SK-N-SH (cell line): ENCODE measurements around the gene GBX1. TPM values are rescaled to one million over a fixed set of nuclear protein-coding genes. Genes with fewer than 3 reads are reported as not detected.

Experiments
- CTCF ChIA-PET: fragments of 300-600, 350-600 bp; formaldehyde crosslinking; extraction: SDS; loops from one replicate; lab custom pipeline; 2021; lab: Yijun Ruan, JAX
- POLR2A ChIA-PET: fragments of 350-600 bp; sonication (Branson Sonifier 250); formaldehyde crosslinking; extraction: SDS; loops from one replicate; lab custom pipeline; 2020; ENCODE audit warnings: antibody characterized with exemption, inconsistent platforms; lab: Yijun Ruan, JAX
- DNase-seq: peaks from one replicate; pipeline ENCODE4 v3.0.0; 2012
- H2AFZ ChIP-seq: fragments of 200-600 bp; sonication (generic); 2 replicates; pipeline ENCODE4 v1.8.1; 2016; ENCODE audit warnings: antibody characterized with exemption, mild to moderate bottlenecking, low read depth
- H3F3A ChIP-seq: fragments of 200-600 bp; sonication (generic); replicated peaks from 2 replicates; pipeline ENCODE3; 2016; ENCODE audit warnings: antibody characterized with exemption, mild to moderate bottlenecking; ENCODE audit not compliant: insufficient read depth
- H3K27ac ChIP-seq, 2 experiments: fragments of 200-500 bp in 1 of 2; fragments of 200-600 bp in 1 of 2; sonication (Bioruptor generic) in 1 of 2; sonication (generic), shearing (Covaris generic) in 1 of 2; 2 replicates each; pipeline versions ENCODE4 v1.5.1 to v1.6.1; 2014 to 2016; ENCODE audit warnings: low read depth in 2 of 2, inconsistent platforms in 1 of 2, low read length in 1 of 2, mild to moderate bottlenecking in 1 of 2, mixed read lengths in 1 of 2
- H3K27me3 ChIP-seq: fragments of 200-600 bp; sonication (generic), shearing (Covaris generic); 2 replicates; pipeline ENCODE4 v1.6.1; 2016; ENCODE audit warnings: mixed run types; ENCODE audit not compliant: insufficient read depth
- H3K36me3 ChIP-seq, 2 experiments: fragments of 200-500 bp in 1 of 2; fragments of 200-600 bp in 1 of 2; sonication (Bioruptor generic) in 1 of 2; sonication (generic) in 1 of 2; replicated peaks in 1 of 2; 2 replicates each; pipeline versions ENCODE3 to v1.5.1; 2014 to 2016; ENCODE audit warnings: low read length in 1 of 2, mild to moderate bottlenecking in 1 of 2; ENCODE audit not compliant: insufficient read depth in 2 of 2, control insufficient read depth in 1 of 2
- H3K4me1 ChIP-seq, 2 experiments: fragments of 200-500 bp in 1 of 2; fragments of 200-600 bp in 1 of 2; sonication (Bioruptor generic) in 1 of 2; sonication (generic), shearing (Covaris generic) in 1 of 2; 2 replicates each; pipeline versions ENCODE4 v1.5.1 to v1.6.1; 2014 to 2016; ENCODE audit warnings: low read depth in 1 of 2, low read length in 1 of 2, mixed run types in 1 of 2; ENCODE audit not compliant: insufficient read depth in 2 of 2, control insufficient read depth in 1 of 2
- H3K4me2 ChIP-seq: fragments of 200-600 bp; sonication (generic), shearing (Covaris generic); 2 replicates; pipeline ENCODE4 v1.6.1; 2017; ENCODE audit warnings: mixed run types
- H3K4me3 ChIP-seq, 2 experiments: fragments of 200-500 bp in 1 of 2; fragments of 200-600 bp in 1 of 2; sonication (Bioruptor generic) in 1 of 2; sonication (generic), shearing (Covaris generic) in 1 of 2; 2 replicates each; pipeline versions ENCODE4 v1.5.1 to v1.8.1; 2014 to 2016; ENCODE audit warnings: low read depth in 2 of 2, inconsistent platforms in 1 of 2, low read length in 1 of 2, mild to moderate bottlenecking in 1 of 2, mixed read lengths in 1 of 2, moderate library complexity in 1 of 2
- H3K79me2 ChIP-seq: fragments of 200-600 bp; sonication (generic); 2 replicates; pipeline ENCODE4 v1.8.1; 2017; ENCODE audit warnings: mild to moderate bottlenecking; ENCODE audit not compliant: insufficient read depth
- H3K9ac ChIP-seq: fragments of 200-600 bp; sonication (generic); 2 replicates; pipeline ENCODE4 v1.6.1; 2017; ENCODE audit warnings: mixed run types
- H3K9me2 ChIP-seq: fragments of 200-600 bp; sonication (generic); 2 replicates; pipeline ENCODE4 v1.6.1; 2017; ENCODE audit warnings: mixed run types
- H3K9me3 ChIP-seq: fragments of 200-600 bp; sonication (generic); 2 replicates; pipeline ENCODE4 v1.6.1; 2017; ENCODE audit warnings: mixed run types, mild to moderate bottlenecking, moderate library complexity
- H4K20me1 ChIP-seq: fragments of 200-600 bp; sonication (generic); 2 replicates; pipeline ENCODE4 v1.6.1; 2017; ENCODE audit warnings: mild to moderate bottlenecking, mixed run types; ENCODE audit not compliant: insufficient read depth
- CTCF ChIP-seq: fragments of 200-600 bp; sonication (generic); IDR thresholded peaks from 2 replicates; pipeline ENCODE4 v1.6.1; 2017; ENCODE audit warnings: antibody characterized with exemption, mild to moderate bottlenecking, moderate library complexity
- EZH2phosphoT487 ChIP-seq: fragments of 200-600 bp; sonication (generic); IDR thresholded peaks from 2 replicates; pipeline ENCODE4 v1.6.1; 2017; ENCODE audit warnings: low read depth, mixed run types, mild to moderate bottlenecking, antibody characterized with exemption, moderate library complexity, borderline replicate concordance
- GATA2 ChIP-seq: sonication (generic); formaldehyde crosslinking; IDR thresholded peaks from 2 replicates; pipeline ENCODE4 v1.5.0; 2020; ENCODE audit warnings: mild to moderate bottlenecking, missing genetic modification reagents
- JUND ChIP-seq: IDR thresholded peaks from 2 replicates; pipeline ENCODE4 v1.4.0; 2012
- MAX ChIP-seq: IDR thresholded peaks from 2 replicates; pipeline ENCODE4 v1.4.0; 2012; ENCODE audit warnings: low read depth
- MEF2A ChIP-seq: IDR thresholded peaks from 2 replicates; pipeline ENCODE4 v1.4.0; 2012; ENCODE audit warnings: low read depth, borderline replicate concordance
- MXI1 ChIP-seq: IDR thresholded peaks from 2 replicates; pipeline ENCODE4 v1.6.1; 2012; ENCODE audit warnings: mild to moderate bottlenecking, low read depth, low read length, improper control_type of control experiment
- PBX3 ChIP-seq: IDR thresholded peaks from 2 replicates; pipeline ENCODE4; 2012
- POLR2AphosphoS5 ChIP-seq: IDR thresholded peaks from 2 replicates; pipeline ENCODE4 v1.6.1; 2012; ENCODE audit warnings: low read depth, low read length
- RAD21 ChIP-seq: IDR thresholded peaks from 2 replicates; pipeline ENCODE4 v1.6.1; 2012; ENCODE audit warnings: mild to moderate bottlenecking, low read length
- RCOR1 ChIP-seq: fragments of 150-350 bp; IDR thresholded peaks from 2 replicates; pipeline ENCODE4 v1.6.1; 2017; ENCODE audit warnings: antibody characterized with exemption, low read length
- REST ChIP-seq: IDR thresholded peaks from 2 replicates; pipeline ENCODE4 v1.6.1; 2012; ENCODE audit warnings: mild to moderate bottlenecking, low read depth, low read length, moderate library complexity
- RXRA ChIP-seq: IDR thresholded peaks from 2 replicates; pipeline ENCODE4 v1.4.0; 2012; ENCODE audit warnings: low read depth, mild to moderate bottlenecking, borderline replicate concordance
- TAF1 ChIP-seq: IDR thresholded peaks from 2 replicates; pipeline ENCODE4 v1.6.1; 2012; ENCODE audit warnings: low read depth, mild to moderate bottlenecking, low read length, moderate library complexity, borderline replicate concordance
- USF1 ChIP-seq: IDR thresholded peaks from 2 replicates; pipeline ENCODE4 v1.4.0; 2012; ENCODE audit warnings: low read depth, borderline replicate concordance
- ZBTB33 ChIP-seq: IDR thresholded peaks from 2 replicates; pipeline ENCODE4 v1.4.0; 2012; ENCODE audit warnings: low read depth, borderline replicate concordance
- WGBS: methylation state at CpG from one replicate; pipeline ENCODE4 v1.1.6; 2017; ENCODE audit warnings: low lambda C conversion rate; 5-methylcytosine and 5-hydroxymethylcytosine counted together
- polyA plus RNA-seq, 3 experiments: library from polyadenylated mRNA; depleted of rRNA; stranded (reverse); fragments of >200 nt; gene quantifications; 2 replicates each; pipeline ENCODE4 v1.2.3, GENCODE V29; 2012

GBX1 gene
- polyA plus RNA-seq, 1 of the 3 experiments (the other 2 are of a cell fraction) = not detected

- H3K36me3 ChIP-seq = no peaks in the 10 kb centered on the region
- no peaks in the 10 kb centered on the region for H3K9me3 ChIP-seq
- CTCF ChIA-PET = interaction anchor here (1.3 kb wide), 1 partner anchor 25 kb away, joined by 4 read pairs; no protein-coding TSS in a partner anchor
- no peak overlapping the region for H3K9ac ChIP-seq
- no peaks in the 10 kb centered on the region for H3F3A ChIP-seq
- no peak overlapping the region for H3K4me2 ChIP-seq
- TF ChIP-seq RCOR1 (no peak), ZBTB33 (no peak), REST (no peak), JUND (no peak)
- TF ChIP-seq, all 33 proteins: peak for 0
- no peak for DNase-seq
- no peaks in the 10 kb centered on the region for H3K4me1 ChIP-seq
- whole genome bisulfite sequencing = 41% methylated on average over 5 of the region's 12 CpGs
- H3K27me3 ChIP-seq = peaks cover 84% of the 10 kb centered on the region
- H3K79me2 ChIP-seq = no peaks in the 10 kb centered on the region
- no peak overlapping the region for H3K4me3 ChIP-seq
- no peaks in the 10 kb centered on the region for H4K20me1 ChIP-seq
- no peak overlapping the region for H3K27ac ChIP-seq
- H2AFZ ChIP-seq = no peak overlapping the region
- no peaks in the 10 kb centered on the region for H3K9me2 ChIP-seq
- POLR2A ChIA-PET = no interaction called here
Observed at GRCh38 chr7:151191544-151191943, 24.1 kb upstream of the GBX1 start.

GRCh38 chr7:151189038-151189437 is 21.5 kb upstream of the GBX1 start:
- no peaks in the 10 kb centered on the region for H3K4me1 ChIP-seq
- no peak overlapping the region for H3K9ac ChIP-seq
- peaks cover 60% of the 10 kb centered on the region for H3K27me3 ChIP-seq
- H2AFZ ChIP-seq = no peak overlapping the region
- no peaks in the 10 kb centered on the region for H3K9me3 ChIP-seq
- no peak for DNase-seq
- H3F3A ChIP-seq = no peaks in the 10 kb centered on the region
- TF ChIP-seq JUND (no peak), POLR2AphosphoS5 (no peak), MEF2A (no peak), GATA2 (CRISPR knock-in tag) (no peak), RXRA (no peak), CTCF (no peak), PBX3 (no peak), TAF1 (no peak), MAX (no peak), USF1 (no peak), RAD21 (no peak), MXI1 (no peak), EZH2phosphoT487 (no peak)
- TF ChIP-seq, all 33 proteins: peak for 0
- Histone ChIP-seq H3K4me3 (no peak overlapping the region), H3K9me2 (no peaks in the 10 kb centered on the region), H4K20me1 (no peaks in the 10 kb centered on the region), H3K4me2 (no peak overlapping the region), H3K27ac (no peak overlapping the region), H3K79me2 (no peaks in the 10 kb centered on the region), H3K36me3 (no peaks in the 10 kb centered on the region)
- POLR2A ChIA-PET = no interaction called here
- 49% methylated on average over 4 of the region's 4 CpGs for WGBS
- CTCF ChIA-PET = no interaction called here
